ENCODE measurements around the gene ASB10. TPM values are rescaled to one million over a fixed set of nuclear protein-coding genes. Genes with fewer than 3 reads are reported as not detected.

Gene ASB10
- total RNA-seq, 2 experiments from 2014 or later: not detected

- peaks cover 3% of the 10 kb centered on the region for H3K36me3 Mint-ChIP-seq (ENCODE audit: low read depth)
- H3K4me3 Mint-ChIP-seq: no peak overlapping the region
- peaks cover 2% of the 10 kb centered on the region for H3K27me3 Mint-ChIP-seq (ENCODE audit: low read depth)
- DNase-seq: no peak
- no peaks in the 10 kb centered on the region for H3K9me3 Mint-ChIP-seq
- intact Hi-C loops (cut with micrococcal nuclease): no loop called here
- H3K27ac Mint-ChIP-seq: no peak overlapping the region
- CTCF ChIA-PET: interaction anchor here (0.9 kb wide), 1 partner anchor 36 kb away, joined by 3 read pairs; no protein-coding TSS in a partner anchor
- peaks cover 17% of the 10 kb centered on the region for H3K4me1 Mint-ChIP-seq (ENCODE audit: low read depth)
These were observed 21.3 kb upstream of the ASB10 start for GRCh38 chr7:151208253-151208862.

- Mint-ChIP-seq H3K27ac (no peak overlapping the region), H3K36me3 (ENCODE audit: low read depth) (no peaks in the 10 kb centered on the region), H3K27me3 (ENCODE audit: low read depth) (peaks cover 2% of the 10 kb centered on the region), H3K4me1 (ENCODE audit: low read depth) (peaks cover 17% of the 10 kb centered on the region), H3K4me3 (no peak overlapping the region), H3K9me3 (no peaks in the 10 kb centered on the region)
- CTCF ChIA-PET: interaction anchor here (0.9 kb wide), 1 partner anchor 36 kb away, joined by 3 read pairs; no protein-coding TSS in a partner anchor
- DNase-seq: no peak
- intact Hi-C loops (cut with micrococcal nuclease): no loop called here
These were observed 20.8 kb upstream of the ASB10 start for GRCh38 chr7:151207804-151208203.

- H3K27me3 Mint-ChIP-seq (ENCODE audit: low read depth): peaks cover 2% of the 10 kb centered on the region
- DNase-seq: no peak
- peaks cover 17% of the 10 kb centered on the region for H3K4me1 Mint-ChIP-seq (ENCODE audit: low read depth)
- CTCF ChIA-PET: interaction anchor here (0.9 to 2.1 kb wide), 2 partner anchors 37 kb away, joined by 3 to 5 read pairs; no protein-coding TSS in a partner anchor
- intact Hi-C loops (cut with micrococcal nuclease): no loop called here
- no peaks in the 10 kb centered on the region for H3K9me3 Mint-ChIP-seq
- no peaks in the 10 kb centered on the region for H3K36me3 Mint-ChIP-seq (ENCODE audit: low read depth)
- no peak overlapping the region for H3K27ac Mint-ChIP-seq
- H3K4me3 Mint-ChIP-seq: no peak overlapping the region
These were observed 20.3 kb upstream of the ASB10 start for GRCh38 chr7:151207315-151207714.

- H3K4me3 Mint-ChIP-seq: no peak overlapping the region
- intact Hi-C loops (cut with micrococcal nuclease): no loop called here
- CTCF ChIA-PET: interaction anchor here (1.1 to 2.1 kb wide), 2 partner anchors 37 to 243 kb away, joined by 3 to 5 read pairs; no protein-coding TSS in a partner anchor
These were observed 19.9 kb upstream of the ASB10 start for GRCh38 chr7:151206914-151207313.

GRCh38 chr7:151205730-151206129 lies 18.7 kb upstream of the ASB10 start:
- Mint-ChIP-seq H3K36me3 (ENCODE audit: low read depth) (no peaks in the 10 kb centered on the region), H3K9me3 (no peaks in the 10 kb centered on the region), H3K27me3 (ENCODE audit: low read depth) (peaks cover 7% of the 10 kb centered on the region), H3K27ac (no peak overlapping the region), H3K4me3 (no peak overlapping the region), H3K4me1 (ENCODE audit: low read depth) (peaks cover 17% of the 10 kb centered on the region)
- intact Hi-C loops (cut with micrococcal nuclease): no loop called here
- DNase-seq: no peak
- CTCF ChIA-PET: interaction anchor here (1.1 to 2.1 kb wide), 3 partner anchors 39 to 242 kb away, joined by 3 to 5 read pairs (median 4); no protein-coding TSS in a partner anchor

More at GRCh38 chr7:151206914-151207313, 19.9 kb upstream of the ASB10 start:
- Mint-ChIP-seq H3K9me3 (no peaks in the 10 kb centered on the region), H3K36me3 (ENCODE audit: low read depth) (no peaks in the 10 kb centered on the region), H3K27me3 (ENCODE audit: low read depth) (peaks cover 2% of the 10 kb centered on the region), H3K4me1 (ENCODE audit: low read depth) (peaks cover 17% of the 10 kb centered on the region), H3K27ac (no peak overlapping the region)
- no peak for DNase-seq

- intact Hi-C loops (cut with micrococcal nuclease): no loop called here
- CTCF ChIA-PET: no interaction called here
- Mint-ChIP-seq H3K27ac (no peak overlapping the region), H3K36me3 (ENCODE audit: low read depth) (no peaks in the 10 kb centered on the region), H3K4me3 (no peak overlapping the region), H3K9me3 (no peaks in the 10 kb centered on the region), H3K4me1 (ENCODE audit: low read depth) (peaks cover 17% of the 10 kb centered on the region), H3K27me3 (ENCODE audit: low read depth) (peaks cover 7% of the 10 kb centered on the region)
- DNase-seq: no peak
These were observed 17.5 kb upstream of the ASB10 start for GRCh38 chr7:151204383-151205032.

- H3K27ac Mint-ChIP-seq: no peak overlapping the region
- CTCF ChIA-PET: no interaction called here
These were observed 15.8 kb upstream of the ASB10 start for GRCh38 chr7:151202836-151203235.

GRCh38 chr7:151201751-151202150 lies 14.7 kb upstream of the ASB10 start:
- H3K36me3 Mint-ChIP-seq (ENCODE audit: low read depth): no peaks in the 10 kb centered on the region
- H3K9me3 Mint-ChIP-seq: no peaks in the 10 kb centered on the region

More at GRCh38 chr7:151202836-151203235, 15.8 kb upstream of the ASB10 start:
- intact Hi-C loops (cut with micrococcal nuclease): no loop called here
- Mint-ChIP-seq H3K36me3 (ENCODE audit: low read depth) (no peaks in the 10 kb centered on the region), H3K9me3 (no peaks in the 10 kb centered on the region), H3K4me1 (ENCODE audit: low read depth) (peaks cover 16% of the 10 kb centered on the region), H3K27me3 (ENCODE audit: low read depth) (peaks cover 7% of the 10 kb centered on the region), H3K4me3 (no peak overlapping the region)
- no peak for DNase-seq

GRCh38 chr7:151201344-151201743 lies 14.3 kb upstream of the ASB10 start:
- Mint-ChIP-seq H3K27ac (no peak overlapping the region), H3K9me3 (no peaks in the 10 kb centered on the region), H3K4me3 (no peak overlapping the region), H3K36me3 (ENCODE audit: low read depth) (no peaks in the 10 kb centered on the region), H3K27me3 (ENCODE audit: low read depth) (peaks cover 7% of the 10 kb centered on the region), H3K4me1 (ENCODE audit: low read depth) (peaks cover 2% of the 10 kb centered on the region)
- DNase-seq: no peak
- intact Hi-C loops (cut with micrococcal nuclease): no loop called here
- CTCF ChIA-PET: no interaction called here

More at GRCh38 chr7:151201751-151202150, 14.7 kb upstream of the ASB10 start:
- Mint-ChIP-seq H3K4me3 (no peak overlapping the region), H3K27me3 (ENCODE audit: low read depth) (peaks cover 7% of the 10 kb centered on the region), H3K27ac (no peak overlapping the region), H3K4me1 (ENCODE audit: low read depth) (peaks cover 5% of the 10 kb centered on the region)
- intact Hi-C loops (cut with micrococcal nuclease): no loop called here
- DNase-seq: no peak
- CTCF ChIA-PET: no interaction called here

- intact Hi-C loops (cut with micrococcal nuclease): no loop called here
- CTCF ChIA-PET: interaction anchor here (0.6 kb wide), 1 partner anchor 27 kb away, joined by 4 read pairs; no protein-coding TSS in a partner anchor
- H3K27ac Mint-ChIP-seq: no peak overlapping the region
- no peaks in the 10 kb centered on the region for H3K9me3 Mint-ChIP-seq
- H3K4me1 Mint-ChIP-seq (ENCODE audit: low read depth): no peaks in the 10 kb centered on the region
- no peaks in the 10 kb centered on the region for H3K36me3 Mint-ChIP-seq (ENCODE audit: low read depth)
- peaks cover 4% of the 10 kb centered on the region for H3K27me3 Mint-ChIP-seq (ENCODE audit: low read depth)
- DNase-seq: no peak
- no peak overlapping the region for H3K4me3 Mint-ChIP-seq
These were observed 12.1 kb upstream of the ASB10 start for GRCh38 chr7:151198945-151199848.

- Mint-ChIP-seq H3K4me1 (ENCODE audit: low read depth) (no peaks in the 10 kb centered on the region), H3K9me3 (no peaks in the 10 kb centered on the region), H3K27ac (no peak overlapping the region), H3K27me3 (ENCODE audit: low read depth) (peaks cover 4% of the 10 kb centered on the region), H3K36me3 (ENCODE audit: low read depth) (no peaks in the 10 kb centered on the region), H3K4me3 (no peak overlapping the region)
- DNase-seq: no peak
- intact Hi-C loops (cut with micrococcal nuclease): no loop called here
- CTCF ChIA-PET: no interaction called here
These were observed 10.9 kb upstream of the ASB10 start for GRCh38 chr7:151197932-151198331.

All from activated naive CD4-positive, alpha-beta T cell treated with anti-CD3 and anti-CD28 coated beads for 36 hours (primary cell).